Measurements from ENCODE around the gene SHLD1. TPM values are rescaled to one million over a fixed set of nuclear protein-coding genes. Genes with fewer than 3 reads are reported as not detected.

SHLD1 gene
- total RNA-seq, 4 donors from 2014 or later = 4.0 to 11.7 (median 4.7) TPM

GRCh38 chr20:5859608-5860007 lies 109.4 kb downstream of the SHLD1 start:
- Histone ChIP-seq H3K27me3 (no peaks in the 10 kb centered on the region), H3K9me3 (no peaks in the 10 kb centered on the region), H3K4me1 (peaks cover 0 to 6% of the 10 kb centered on the region in 2 donors), H3K27ac (no peak overlapping the region), H3K4me3 (replicated peaks in 1 of 3) (no peak overlapping the region), H3K36me3 (no peaks in the 10 kb centered on the region)
- WGBS, 2 donors = 77 to 82% methylated on average over 5 of the region's 5 CpGs
- TF ChIP-seq, protein P1, sequence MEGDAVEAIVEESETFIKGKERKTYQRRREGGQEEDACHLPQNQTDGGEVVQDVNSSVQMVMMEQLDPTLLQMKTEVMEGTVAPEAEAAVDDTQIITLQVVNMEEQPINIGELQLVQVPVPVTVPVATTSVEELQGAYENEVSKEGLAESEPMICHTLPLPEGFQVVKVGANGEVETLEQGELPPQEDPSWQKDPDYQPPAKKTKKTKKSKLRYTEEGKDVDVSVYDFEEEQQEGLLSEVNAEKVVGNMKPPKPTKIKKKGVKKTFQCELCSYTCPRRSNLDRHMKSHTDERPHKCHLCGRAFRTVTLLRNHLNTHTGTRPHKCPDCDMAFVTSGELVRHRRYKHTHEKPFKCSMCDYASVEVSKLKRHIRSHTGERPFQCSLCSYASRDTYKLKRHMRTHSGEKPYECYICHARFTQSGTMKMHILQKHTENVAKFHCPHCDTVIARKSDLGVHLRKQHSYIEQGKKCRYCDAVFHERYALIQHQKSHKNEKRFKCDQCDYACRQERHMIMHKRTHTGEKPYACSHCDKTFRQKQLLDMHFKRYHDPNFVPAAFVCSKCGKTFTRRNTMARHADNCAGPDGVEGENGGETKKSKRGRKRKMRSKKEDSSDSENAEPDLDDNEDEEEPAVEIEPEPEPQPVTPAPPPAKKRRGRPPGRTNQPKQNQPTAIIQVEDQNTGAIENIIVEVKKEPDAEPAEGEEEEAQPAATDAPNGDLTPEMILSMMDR (IDR thresholded peaks at IDR 0.05) = no peak
- no peak for TF ChIP-seq POLR2A (IDR thresholded peaks at IDR 0.05)
- DNase-seq = no peak
- intact Hi-C loops (cut with DNase I) = no loop called here

GRCh38 chr20:5862703-5863039 lies 112.5 kb downstream of the SHLD1 start:
- Histone ChIP-seq H3K4me3 (replicated peaks in 1 of 3) (no peak overlapping the region), H3K27ac (no peak overlapping the region), H3K27me3 (no peaks in the 10 kb centered on the region), H3K4me1 (peaks cover 0 to 6% of the 10 kb centered on the region in 2 donors), H3K36me3 (no peaks in the 10 kb centered on the region), H3K9me3 (no peaks in the 10 kb centered on the region)
- intact Hi-C loops (cut with DNase I) = no loop called here
- WGBS, 2 donors = 40 to 55% methylated on average over 3 of the region's 3 CpGs
- TF ChIP-seq POLR2A (IDR thresholded peaks at IDR 0.05) = no peak
- TF ChIP-seq, protein P1 (IDR thresholded peaks at IDR 0.05) = no peak
- no peak for DNase-seq

- H3K27me3 ChIP-seq = no peaks in the 10 kb centered on the region
- no peak for DNase-seq
- 71 to 75% methylated on average over 10 to 12 of the region's 12 CpGs for WGBS, 2 donors
These were observed 113.0 kb downstream of the SHLD1 start for GRCh38 chr20:5863040-5863833.

DNA sequence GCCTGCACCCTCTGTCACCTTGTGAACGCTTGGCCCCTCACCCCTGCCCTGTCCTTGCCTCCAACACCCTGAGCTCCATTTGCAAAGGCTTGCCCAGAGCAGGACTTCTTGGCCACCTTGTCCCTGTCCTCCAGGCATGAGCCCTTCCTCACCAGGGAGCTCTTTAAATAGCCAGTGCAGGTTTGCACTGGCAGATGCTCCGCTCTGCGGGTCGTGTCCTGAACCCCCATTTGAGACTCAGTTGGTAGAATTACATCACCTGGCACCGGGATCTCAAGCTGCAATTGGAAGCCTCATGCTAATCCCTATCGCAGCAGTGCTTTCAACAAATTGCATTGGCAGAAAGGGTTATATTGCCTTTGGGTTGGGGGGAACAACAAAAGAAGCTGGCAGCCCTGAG lies 114.2 kb downstream of the SHLD1 start:
- no peak overlapping the region for H3K27ac ChIP-seq
- H3K9me3 ChIP-seq = no peaks in the 10 kb centered on the region
- no peak for DNase-seq
- intact Hi-C loops (cut with DNase I) = no loop called here
- 85 to 93% methylated on average over 6 of the region's 6 CpGs for WGBS, 2 donors
- TF ChIP-seq, protein P1 (IDR thresholded peaks at IDR 0.05) = no peak
- TF ChIP-seq POLR2A (IDR thresholded peaks at IDR 0.05) = no peak
- no peak overlapping the region for H3K4me3 ChIP-seq (replicated peaks in 1 of 3)
- no peaks in the 10 kb centered on the region for H3K36me3 ChIP-seq
- no peaks in the 10 kb centered on the region for H3K27me3 ChIP-seq
- H3K4me1 ChIP-seq = peaks cover 0 to 6% of the 10 kb centered on the region in 2 donors

More at GRCh38 chr20:5863040-5863833, 113.0 kb downstream of the SHLD1 start:
- intact Hi-C loops (cut with DNase I) = no loop called here
- H3K9me3 ChIP-seq = no peaks in the 10 kb centered on the region
- H3K36me3 ChIP-seq = no peaks in the 10 kb centered on the region
- TF ChIP-seq POLR2A (IDR thresholded peaks at IDR 0.05) = no peak
- TF ChIP-seq, protein P1 (IDR thresholded peaks at IDR 0.05) = no peak
- H3K4me3 ChIP-seq (replicated peaks in 1 of 3) = no peak overlapping the region
- peaks cover 0 to 6% of the 10 kb centered on the region in 2 donors for H3K4me1 ChIP-seq
- no peak overlapping the region for H3K27ac ChIP-seq

DNA sequence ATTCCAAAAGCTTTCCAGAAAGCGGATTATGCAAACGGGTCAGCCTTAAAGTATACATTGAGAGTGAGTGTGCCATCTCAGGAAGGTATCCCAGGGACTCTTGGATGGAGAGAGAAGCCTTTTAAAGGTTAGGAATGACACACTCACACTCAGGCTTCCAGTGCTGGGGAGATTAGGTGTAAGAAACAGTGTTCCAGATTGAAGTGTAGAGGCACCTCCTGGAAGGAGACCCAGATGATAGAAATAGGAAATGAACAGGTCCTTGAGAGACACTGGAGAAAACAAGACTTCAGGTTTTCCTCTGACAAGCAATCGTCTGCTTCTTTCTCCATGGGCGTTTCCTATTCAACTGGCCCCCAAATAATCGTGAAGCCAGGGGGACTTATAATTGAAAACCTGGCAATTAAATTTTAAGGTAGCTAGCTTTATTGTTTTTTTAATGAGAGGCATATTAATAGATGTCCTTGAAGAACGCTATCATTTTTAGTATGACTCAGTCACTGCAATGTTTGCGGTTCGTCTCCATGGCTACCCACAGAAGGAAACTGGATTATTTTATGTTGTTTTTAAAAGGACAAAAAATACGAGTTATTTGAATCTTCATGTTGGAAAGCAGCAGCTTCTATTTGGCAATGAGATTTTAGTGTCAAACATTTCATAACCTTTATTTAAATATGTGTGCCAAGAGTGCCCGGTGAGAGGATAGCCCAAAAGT lies 114.8 kb downstream of the SHLD1 start:
- Histone ChIP-seq H3K4me3 (replicated peaks in 1 of 3) (no peak overlapping the region), H3K9me3 (no peaks in the 10 kb centered on the region), H3K27ac (no peak overlapping the region), H3K36me3 (no peaks in the 10 kb centered on the region), H3K27me3 (no peaks in the 10 kb centered on the region), H3K4me1 (peaks cover 0 to 6% of the 10 kb centered on the region in 2 donors)
- TF ChIP-seq, protein P1 (IDR thresholded peaks at IDR 0.05) = no peak
- TF ChIP-seq POLR2A (IDR thresholded peaks at IDR 0.05) = no peak
- DNase-seq = no peak
- WGBS, 2 donors = 68 to 72% methylated on average over 10 of the region's 10 CpGs
- intact Hi-C loops (cut with DNase I) = no loop called here
